PC-3 (cell line): Measurements from ENCODE around the gene AUTS2. TPM values are rescaled to one million over a fixed set of nuclear protein-coding genes. Genes with fewer than 3 reads are reported as not detected.

Experiments used
- ATAC-seq: fragments of 200-7000 bp; cut with Tn5 transposase; 2 replicates; pipeline ENCODE4 v1.9.1; 2020; ENCODE audit warnings: mild to moderate bottlenecking, moderate library complexity
- BruUV-seq: library from RNA; stranded (reverse); fragments of 400-500 nt; replicated peaks from 2 replicates; lab custom pipeline; 2021; lab: Mats Ljungman, UMichigan
- CTCF ChIA-PET: fragments of 300-600 bp; sonication (Branson Sonifier 250); formaldehyde crosslinking; loops from one replicate; lab custom pipeline; 2022; ENCODE audit warnings: antibody characterized with exemption; lab: Charles Lee
- POLR2A ChIA-PET: fragments of 300-600 bp; sonication (Branson Sonifier 250); formaldehyde crosslinking; loops from one replicate; lab custom pipeline; 2022; ENCODE audit warnings: antibody characterized with exemption; ENCODE audit not compliant: unreplicated experiment; lab: Charles Lee
- DNase-seq: peaks from one replicate; pipeline ENCODE4 v3.0.0-alpha.2; 2015
- H2AFZ ChIP-seq: fragments of 300-600 bp; sonication (generic); 2 replicates; pipeline ENCODE4 v1.6.0; 2016; ENCODE audit warnings: antibody characterized with exemption, low read length
- H3F3A ChIP-seq: fragments of 300-600 bp; sonication (generic); one replicate; pipeline ENCODE4 v1.6.0; 2017; ENCODE audit warnings: antibody characterized with exemption, low read length, control low read depth, mild to moderate bottlenecking; ENCODE audit not compliant: unreplicated experiment
- H3K27ac ChIP-seq: fragments of 300-600 bp; sonication (generic); 2 replicates; pipeline ENCODE4 v1.5.1; 2016; ENCODE audit warnings: mild to moderate bottlenecking, low read length
- H3K27me3 ChIP-seq: fragments of 300-600 bp; sonication (generic); 2 replicates; pipeline ENCODE4 v1.6.1; 2016; ENCODE audit warnings: low read length, mixed read lengths
- H3K36me3 ChIP-seq: fragments of 300-600 bp; sonication (generic); 2 replicates; pipeline ENCODE4 v1.6.1; 2016; ENCODE audit warnings: low read depth, mixed run types, low read length, mixed read lengths
- H3K4me1 ChIP-seq: fragments of 300-600 bp; sonication (generic); 2 replicates; pipeline ENCODE4 v1.5.1; 2016; ENCODE audit warnings: low read length; ENCODE audit not compliant: insufficient read depth
- H3K4me2 ChIP-seq: fragments of 300-600 bp; sonication (generic); 2 replicates; pipeline ENCODE4 v1.6.0; 2016; ENCODE audit warnings: low read length
- H3K4me3 ChIP-seq: fragments of 300-600 bp; sonication (generic); 2 replicates; pipeline ENCODE4 v1.5.1; 2016; ENCODE audit warnings: mild to moderate bottlenecking, low read length, mixed read lengths
- H3K79me2 ChIP-seq: fragments of 300-600 bp; sonication (generic); 2 replicates; pipeline ENCODE4 v1.6.1; 2017; ENCODE audit warnings: low read length, mixed read lengths
- H3K9ac ChIP-seq: fragments of 300-600 bp; sonication (generic); 2 replicates; pipeline ENCODE4 v1.6.0; 2016; ENCODE audit warnings: mild to moderate bottlenecking, low read length
- H3K9me2 ChIP-seq: fragments of 300-600 bp; sonication (generic); replicated peaks from 2 replicates; pipeline ENCODE4 v1.6.1; 2016; ENCODE audit warnings: mixed run types, low read length, mixed read lengths
- H3K9me3 ChIP-seq: fragments of 300-600 bp; sonication (generic); 2 replicates; pipeline ENCODE4 v1.6.1; 2016; ENCODE audit warnings: low read length, mixed read lengths
- H4K20me1 ChIP-seq: fragments of 300-600 bp; sonication (generic); 2 replicates; pipeline ENCODE4 v1.6.1; 2016; ENCODE audit warnings: low read length, mixed read lengths
- EZH2 ChIP-seq: fragments of 300-600 bp; sonication (generic); IDR thresholded peaks from one replicate; pipeline ENCODE4 v1.6.1; 2017; ENCODE audit warnings: antibody characterized with exemption, mild to moderate bottlenecking, low read length; ENCODE audit not compliant: unreplicated experiment
- EZH2phosphoT487 ChIP-seq: fragments of 300-600 bp; sonication (generic); IDR thresholded peaks from 2 replicates; pipeline ENCODE4 v1.6.1; 2018; ENCODE audit warnings: mild to moderate bottlenecking, antibody characterized with exemption, low read length, borderline replicate concordance
- intact Hi-C: fragments of 100-400 bp; cut with micrococcal nuclease; formaldehyde crosslinking; loops from 2 replicates; pipeline ENCODE4 v1.9.0; 2023
- total RNA-seq: library from RNA; depleted of rRNA; stranded (reverse); fragments of >200 nt; gene quantifications from 2 replicates; pipeline ENCODE4 v1.2.3, GENCODE V29; 2014
- TF ChIP-seq, protein P1 (sequence below): fragments of 300-600 bp; sonication (generic); conservative IDR thresholded peaks from 2 replicates; pipeline ENCODE4 v1.5.1; 2017; ENCODE audit warnings: antibody characterized with exemption, low read depth, mild to moderate bottlenecking, low read length

The AUTS2 gene
- total RNA-seq, 1 experiment from 2014 or later = not detected

DNA sequence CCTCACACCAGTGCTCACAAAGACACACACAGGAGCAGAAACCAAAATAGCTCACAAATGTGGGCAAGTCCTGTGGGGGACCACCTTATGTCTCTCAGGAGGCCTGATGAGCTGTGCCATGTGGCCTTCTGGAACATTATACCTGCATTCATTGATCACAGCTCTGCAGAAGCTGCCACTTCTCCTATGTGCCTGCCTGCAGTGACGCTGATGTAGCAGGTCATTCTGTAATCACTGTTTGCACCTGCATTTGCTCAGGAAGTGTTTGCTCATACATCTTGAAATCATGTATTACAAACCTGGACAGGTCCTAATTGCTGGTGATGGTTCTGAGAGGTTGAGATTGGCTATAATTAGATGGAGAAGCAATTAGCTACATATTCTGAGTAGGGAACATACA is 310.2 kb downstream of the AUTS2 start:
- no TSS peak for BruUV-seq
- Histone ChIP-seq H3K27me3 (no peaks in the 10 kb centered on the region), H2AFZ (no peak overlapping the region), H3K9me2 (no peaks in the 10 kb centered on the region), H3K27ac (no peak overlapping the region), H3F3A (no peaks in the 10 kb centered on the region), H3K9me3 (0 out of 2 replicates have a peak, but pooled peaks cover 6% of the 10 kb centered on the region), H3K4me1 (no peaks in the 10 kb centered on the region), H3K4me3 (no peak overlapping the region), H3K36me3 (no peaks in the 10 kb centered on the region), H4K20me1 (no peaks in the 10 kb centered on the region), H3K9ac (no peak overlapping the region), H3K4me2 (no peak overlapping the region), H3K79me2 (no peaks in the 10 kb centered on the region)
- no peak for ATAC-seq
- no peak for TF ChIP-seq EZH2
- no peak for DNase-seq
- intact Hi-C loops = no loop called here
- POLR2A ChIA-PET = no interaction called here
- CTCF ChIA-PET = no interaction called here

GRCh38 chr7:69910150-69910549 is 311.9 kb downstream of the AUTS2 start:
- BruUV-seq = no TSS peak
- Histone ChIP-seq H3K9me3 (no peaks in the 10 kb centered on the region), H3K79me2 (no peaks in the 10 kb centered on the region), H3K4me2 (no peak overlapping the region), H3K9ac (no peak overlapping the region), H3K9me2 (no peaks in the 10 kb centered on the region), H3K27me3 (no peaks in the 10 kb centered on the region), H3K4me3 (no peak overlapping the region), H4K20me1 (no peaks in the 10 kb centered on the region), H3F3A (no peaks in the 10 kb centered on the region), H3K27ac (no peak overlapping the region), H3K36me3 (no peaks in the 10 kb centered on the region), H3K4me1 (no peaks in the 10 kb centered on the region), H2AFZ (no peak overlapping the region)
- CTCF ChIA-PET = no interaction called here
- no peak for TF ChIP-seq EZH2phosphoT487
- TF ChIP-seq, protein P1, sequence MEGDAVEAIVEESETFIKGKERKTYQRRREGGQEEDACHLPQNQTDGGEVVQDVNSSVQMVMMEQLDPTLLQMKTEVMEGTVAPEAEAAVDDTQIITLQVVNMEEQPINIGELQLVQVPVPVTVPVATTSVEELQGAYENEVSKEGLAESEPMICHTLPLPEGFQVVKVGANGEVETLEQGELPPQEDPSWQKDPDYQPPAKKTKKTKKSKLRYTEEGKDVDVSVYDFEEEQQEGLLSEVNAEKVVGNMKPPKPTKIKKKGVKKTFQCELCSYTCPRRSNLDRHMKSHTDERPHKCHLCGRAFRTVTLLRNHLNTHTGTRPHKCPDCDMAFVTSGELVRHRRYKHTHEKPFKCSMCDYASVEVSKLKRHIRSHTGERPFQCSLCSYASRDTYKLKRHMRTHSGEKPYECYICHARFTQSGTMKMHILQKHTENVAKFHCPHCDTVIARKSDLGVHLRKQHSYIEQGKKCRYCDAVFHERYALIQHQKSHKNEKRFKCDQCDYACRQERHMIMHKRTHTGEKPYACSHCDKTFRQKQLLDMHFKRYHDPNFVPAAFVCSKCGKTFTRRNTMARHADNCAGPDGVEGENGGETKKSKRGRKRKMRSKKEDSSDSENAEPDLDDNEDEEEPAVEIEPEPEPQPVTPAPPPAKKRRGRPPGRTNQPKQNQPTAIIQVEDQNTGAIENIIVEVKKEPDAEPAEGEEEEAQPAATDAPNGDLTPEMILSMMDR = no peak
- no peak for TF ChIP-seq EZH2
- no peak for DNase-seq
- POLR2A ChIA-PET = no interaction called here
- no peak for ATAC-seq
- intact Hi-C loops = no loop called here

DNA sequence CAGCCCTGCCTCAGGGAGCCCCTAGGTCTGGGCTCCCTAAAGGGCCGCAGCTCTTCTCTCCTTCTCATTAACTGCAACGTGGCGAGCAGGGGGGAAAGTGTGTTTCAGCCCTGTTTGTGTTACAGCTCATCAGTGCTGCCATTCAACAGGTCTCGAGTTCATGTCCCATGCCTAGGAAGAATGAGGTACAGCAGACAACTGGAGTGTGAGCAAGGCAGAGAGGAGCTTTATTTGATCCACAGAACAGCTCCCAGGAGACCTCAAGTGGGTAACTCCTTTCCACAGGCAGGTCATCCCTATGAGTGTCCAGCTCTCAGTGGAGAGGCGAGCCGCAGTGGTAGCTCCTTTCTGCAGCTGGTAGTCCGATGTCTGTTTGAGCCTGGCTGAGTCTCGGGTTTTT is 313.1 kb downstream of the AUTS2 start:
- no peaks in the 10 kb centered on the region for H4K20me1 ChIP-seq
- H3K9ac ChIP-seq = no peak overlapping the region
- H3K79me2 ChIP-seq = no peaks in the 10 kb centered on the region
- no TSS peak for BruUV-seq
- no peak overlapping the region for H3K27ac ChIP-seq
- H3K9me2 ChIP-seq = no peaks in the 10 kb centered on the region
- no peaks in the 10 kb centered on the region for H3K36me3 ChIP-seq
- TF ChIP-seq EZH2phosphoT487 (no peak), EZH2 (no peak)
- TF ChIP-seq, protein P1 = no peak
- H3K4me2 ChIP-seq = no peak overlapping the region
- ChIA-PET CTCF (no interaction called here), POLR2A (no interaction called here)
- H3K4me1 ChIP-seq = no peaks in the 10 kb centered on the region
- ATAC-seq (no peak), DNase-seq (no peak)
- no peak overlapping the region for H2AFZ ChIP-seq
- no peaks in the 10 kb centered on the region for H3F3A ChIP-seq
- H3K4me3 ChIP-seq = no peak overlapping the region
- intact Hi-C loops = no loop called here
- no peaks in the 10 kb centered on the region for H3K27me3 ChIP-seq
- no peaks in the 10 kb centered on the region for H3K9me3 ChIP-seq
